K562 (cell line): ENCODE results near the gene EPHA4. TPM values are rescaled to one million over a fixed set of nuclear protein-coding genes. Genes with fewer than 3 reads are reported as not detected.

Experiments used
- ADNP ChIP-seq: fragments of 200-800 bp; sonication (Bioruptor generic); IDR thresholded peaks from 2 replicates; pipeline ENCODE4 v1.6.1; 2016; ENCODE audit warnings: missing genetic modification characterization, missing compliant biosample characterization
- CHCHD3 ChIP-seq: fragments of 250-450 bp; sonication (Bioruptor Pico); IDR thresholded peaks from 2 replicates; pipeline ENCODE4 v2.1.2; 2022; ENCODE audit warnings: mild to moderate bottlenecking
- FOXA1 ChIP-seq: fragments of 450-650 bp; IDR thresholded peaks from 2 replicates; pipeline ENCODE4 v1.6.1; 2016; ENCODE audit warnings: mild to moderate bottlenecking, borderline replicate concordance
- NFIX ChIP-seq: fragments of 250-450 bp; sonication (Bioruptor Pico); IDR thresholded peaks from 2 replicates; pipeline ENCODE4 v1.4.0; 2020; ENCODE audit warnings: low read depth, mild to moderate bottlenecking, moderate library complexity
- ZNF24 ChIP-seq: fragments of 450-650 bp; IDR thresholded peaks from 2 replicates; pipeline ENCODE4 v1.6.1; 2016
- ZNF444 ChIP-seq: fragments of 250-450 bp; sonication (Bioruptor Pico); IDR thresholded peaks from 2 replicates; pipeline ENCODE4 v1.4.0; 2020; ENCODE audit warnings: mild to moderate bottlenecking, moderate library complexity
- polyA plus RNA-seq, 8 experiments: library from polyadenylated mRNA; depleted of rRNA in 4 of 8; stranded (reverse) in 5 of 8; unstranded in 3 of 8; fragments of >200 nt; fragmentation: Nextera tagmentation in 2 of 8; fragmentation: Illumina TruSeq in 1 of 8; extraction: Ambion mirVana in 2 of 8; extraction: Trizol in 1 of 8; gene quantifications; 2 replicates each; pipeline versions ENCODE4 v1.2.1 to v1.2.3, GENCODE V29; 2011 to 2014; ENCODE audit warnings: inconsistent platforms in 1 of 8, missing spikeins in 1 of 8
- total RNA-seq, 7 experiments: library from RNA; depleted of rRNA in 6 of 7; stranded (reverse); fragments of >200 nt in 6 of 7; fragmentation: Illumina TruSeq in 2 of 7; extraction: Trizol in 2 of 7; gene quantifications; 2 replicates each; pipeline versions ENCODE4 v1.2.1 to v1.2.3, GENCODE V29; 2011 to 2021; ENCODE audit warnings: low replicate concordance in 1 of 7
- TF ChIP-seq, protein P1 (sequence below): fragments of 450-650 bp; formaldehyde crosslinking; IDR thresholded peaks from 2 replicates; pipeline ENCODE4 v1.4.0; 2020; ENCODE audit warnings: mild to moderate bottlenecking
- TF ChIP-seq, protein P2 (sequence below): fragments of 450-650 bp; formaldehyde crosslinking; IDR thresholded peaks from 2 replicates; pipeline ENCODE4 v1.4.0; 2020; ENCODE audit warnings: mild to moderate bottlenecking, moderate library complexity
- TF ChIP-seq, protein P3 (sequence below): fragments of 450-650 bp; IDR thresholded peaks from 2 replicates; pipeline ENCODE4 v1.7.1; 2018; ENCODE audit warnings: mild to moderate bottlenecking, low read depth; ENCODE audit not compliant: partially characterized antibody

Gene EPHA4
- total and polyA plus RNA-seq, 9 of the 15 experiments (the other 6 are each of a cell fraction or from before 2014, with no cell fraction given): 0.07 to 0.09 (median 0.07) TPM; not detected in 6

DNA sequence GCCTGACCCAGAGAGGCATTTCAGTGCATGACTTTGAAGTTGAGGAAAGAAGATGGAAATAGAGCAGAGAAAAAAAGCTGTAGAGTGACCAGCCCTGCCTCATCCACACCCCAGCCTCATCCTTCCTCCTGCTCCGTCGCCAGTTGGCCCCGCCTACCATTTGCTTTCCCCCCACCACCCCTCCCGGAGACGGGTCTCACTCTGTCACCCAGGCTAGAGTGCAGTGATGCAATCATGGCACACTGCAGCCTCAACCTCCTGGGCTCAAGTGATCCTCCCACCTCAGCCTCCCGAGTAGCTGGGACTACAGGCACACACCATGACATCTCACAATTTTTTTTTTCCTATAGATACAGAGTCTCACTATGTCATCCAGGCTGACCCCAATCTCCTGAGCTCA, 200.8 kb downstream of the EPHA4 start (continued):
- TF ChIP-seq FOXA1 (no peak), NFIX (no peak), ZNF444 (CRISPR knock-in tag) (no peak), CHCHD3 (CRISPR knock-in tag) (no peak), ADNP (no peak), ZNF24 (no peak)
- TF ChIP-seq, protein P1, sequence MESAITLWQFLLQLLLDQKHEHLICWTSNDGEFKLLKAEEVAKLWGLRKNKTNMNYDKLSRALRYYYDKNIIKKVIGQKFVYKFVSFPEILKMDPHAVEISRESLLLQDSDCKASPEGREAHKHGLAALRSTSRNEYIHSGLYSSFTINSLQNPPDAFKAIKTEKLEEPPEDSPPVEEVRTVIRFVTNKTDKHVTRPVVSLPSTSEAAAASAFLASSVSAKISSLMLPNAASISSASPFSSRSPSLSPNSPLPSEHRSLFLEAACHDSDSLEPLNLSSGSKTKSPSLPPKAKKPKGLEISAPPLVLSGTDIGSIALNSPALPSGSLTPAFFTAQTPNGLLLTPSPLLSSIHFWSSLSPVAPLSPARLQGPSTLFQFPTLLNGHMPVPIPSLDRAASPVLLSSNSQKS (CRISPR knock-in tag): no peak
- TF ChIP-seq, protein P2, sequence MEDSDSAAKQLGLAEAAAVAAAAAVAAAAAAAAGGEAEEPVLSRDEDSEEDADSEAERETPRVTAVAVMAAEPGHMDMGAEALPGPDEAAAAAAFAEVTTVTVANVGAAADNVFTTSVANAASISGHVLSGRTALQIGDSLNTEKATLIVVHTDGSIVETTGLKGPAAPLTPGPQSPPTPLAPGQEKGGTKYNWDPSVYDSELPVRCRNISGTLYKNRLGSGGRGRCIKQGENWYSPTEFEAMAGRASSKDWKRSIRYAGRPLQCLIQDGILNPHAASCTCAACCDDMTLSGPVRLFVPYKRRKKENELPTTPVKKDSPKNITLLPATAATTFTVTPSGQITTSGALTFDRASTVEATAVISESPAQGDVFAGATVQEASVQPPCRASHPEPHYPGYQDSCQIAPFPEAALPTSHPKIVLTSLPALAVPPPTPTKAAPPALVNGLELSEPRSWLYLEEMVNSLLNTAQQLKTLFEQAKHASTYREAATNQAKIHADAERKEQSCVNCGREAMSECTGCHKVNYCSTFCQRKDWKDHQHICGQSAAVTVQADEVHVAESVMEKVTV (CRISPR knock-in tag): no peak
- TF ChIP-seq, protein P3, sequence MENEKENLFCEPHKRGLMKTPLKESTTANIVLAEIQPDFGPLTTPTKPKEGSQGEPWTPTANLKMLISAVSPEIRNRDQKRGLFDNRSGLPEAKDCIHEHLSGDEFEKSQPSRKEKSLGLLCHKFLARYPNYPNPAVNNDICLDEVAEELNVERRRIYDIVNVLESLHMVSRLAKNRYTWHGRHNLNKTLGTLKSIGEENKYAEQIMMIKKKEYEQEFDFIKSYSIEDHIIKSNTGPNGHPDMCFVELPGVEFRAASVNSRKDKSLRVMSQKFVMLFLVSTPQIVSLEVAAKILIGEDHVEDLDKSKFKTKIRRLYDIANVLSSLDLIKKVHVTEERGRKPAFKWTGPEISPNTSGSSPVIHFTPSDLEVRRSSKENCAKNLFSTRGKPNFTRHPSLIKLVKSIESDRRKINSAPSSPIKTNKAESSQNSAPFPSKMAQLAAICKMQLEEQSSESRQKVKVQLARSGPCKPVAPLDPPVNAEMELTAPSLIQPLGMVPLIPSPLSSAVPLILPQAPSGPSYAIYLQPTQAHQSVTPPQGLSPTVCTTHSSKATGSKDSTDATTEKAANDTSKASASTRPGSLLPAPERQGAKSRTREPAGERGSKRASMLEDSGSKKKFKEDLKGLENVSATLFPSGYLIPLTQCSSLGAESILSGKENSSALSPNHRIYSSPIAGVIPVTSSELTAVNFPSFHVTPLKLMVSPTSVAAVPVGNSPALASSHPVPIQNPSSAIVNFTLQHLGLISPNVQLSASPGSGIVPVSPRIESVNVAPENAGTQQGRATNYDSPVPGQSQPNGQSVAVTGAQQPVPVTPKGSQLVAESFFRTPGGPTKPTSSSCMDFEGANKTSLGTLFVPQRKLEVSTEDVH: no peak
